ENCODE results near the gene GAS7.

DNA sequence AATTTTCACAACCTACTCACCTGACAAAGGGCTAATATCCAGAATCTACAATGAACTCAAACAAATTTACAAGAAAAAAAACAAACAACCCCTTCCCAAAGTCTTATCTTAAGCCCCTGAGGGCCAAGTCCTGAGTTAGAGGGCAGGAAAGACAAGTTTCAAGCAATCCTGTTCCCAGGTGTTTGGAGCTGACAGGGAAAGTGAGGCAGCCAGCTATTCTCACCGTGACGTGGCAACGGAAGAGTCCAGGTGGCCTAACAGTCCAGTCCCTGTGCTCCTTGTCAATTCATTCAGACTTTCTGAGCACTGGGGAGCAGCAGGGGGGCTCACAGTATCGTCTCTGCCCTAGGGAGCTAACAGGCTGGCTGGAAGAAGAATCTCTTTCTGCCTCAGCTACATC lies 203.6 kb downstream of the GAS7 start:
- TF ChIP-seq POLR2A (IDR thresholded peaks at IDR 0.05), result no peak
- TF ChIP-seq, protein P1, sequence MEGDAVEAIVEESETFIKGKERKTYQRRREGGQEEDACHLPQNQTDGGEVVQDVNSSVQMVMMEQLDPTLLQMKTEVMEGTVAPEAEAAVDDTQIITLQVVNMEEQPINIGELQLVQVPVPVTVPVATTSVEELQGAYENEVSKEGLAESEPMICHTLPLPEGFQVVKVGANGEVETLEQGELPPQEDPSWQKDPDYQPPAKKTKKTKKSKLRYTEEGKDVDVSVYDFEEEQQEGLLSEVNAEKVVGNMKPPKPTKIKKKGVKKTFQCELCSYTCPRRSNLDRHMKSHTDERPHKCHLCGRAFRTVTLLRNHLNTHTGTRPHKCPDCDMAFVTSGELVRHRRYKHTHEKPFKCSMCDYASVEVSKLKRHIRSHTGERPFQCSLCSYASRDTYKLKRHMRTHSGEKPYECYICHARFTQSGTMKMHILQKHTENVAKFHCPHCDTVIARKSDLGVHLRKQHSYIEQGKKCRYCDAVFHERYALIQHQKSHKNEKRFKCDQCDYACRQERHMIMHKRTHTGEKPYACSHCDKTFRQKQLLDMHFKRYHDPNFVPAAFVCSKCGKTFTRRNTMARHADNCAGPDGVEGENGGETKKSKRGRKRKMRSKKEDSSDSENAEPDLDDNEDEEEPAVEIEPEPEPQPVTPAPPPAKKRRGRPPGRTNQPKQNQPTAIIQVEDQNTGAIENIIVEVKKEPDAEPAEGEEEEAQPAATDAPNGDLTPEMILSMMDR (IDR thresholded peaks at IDR 0.05), result no peak

All from tibial nerve (tissue), 3 donors.